CD4-positive, alpha-beta T cell treated with Interleukin-6 at 100 ng/mL for 8 hours (primary cell): ENCODE results near the gene BCAS3.
"Not testable (repeated sequence)": the region's sequence is repeated elsewhere in the genome, so short reads cannot be mapped to it uniquely, and the experiment has no call there.

ENCODE experiments used
- DNase-seq: peaks from one replicate; pipeline ENCODE4 v3.0.0-alpha.2; 2020; ENCODE audit warnings: mixed read lengths, low spot score

BCAS3 gene

DNA sequence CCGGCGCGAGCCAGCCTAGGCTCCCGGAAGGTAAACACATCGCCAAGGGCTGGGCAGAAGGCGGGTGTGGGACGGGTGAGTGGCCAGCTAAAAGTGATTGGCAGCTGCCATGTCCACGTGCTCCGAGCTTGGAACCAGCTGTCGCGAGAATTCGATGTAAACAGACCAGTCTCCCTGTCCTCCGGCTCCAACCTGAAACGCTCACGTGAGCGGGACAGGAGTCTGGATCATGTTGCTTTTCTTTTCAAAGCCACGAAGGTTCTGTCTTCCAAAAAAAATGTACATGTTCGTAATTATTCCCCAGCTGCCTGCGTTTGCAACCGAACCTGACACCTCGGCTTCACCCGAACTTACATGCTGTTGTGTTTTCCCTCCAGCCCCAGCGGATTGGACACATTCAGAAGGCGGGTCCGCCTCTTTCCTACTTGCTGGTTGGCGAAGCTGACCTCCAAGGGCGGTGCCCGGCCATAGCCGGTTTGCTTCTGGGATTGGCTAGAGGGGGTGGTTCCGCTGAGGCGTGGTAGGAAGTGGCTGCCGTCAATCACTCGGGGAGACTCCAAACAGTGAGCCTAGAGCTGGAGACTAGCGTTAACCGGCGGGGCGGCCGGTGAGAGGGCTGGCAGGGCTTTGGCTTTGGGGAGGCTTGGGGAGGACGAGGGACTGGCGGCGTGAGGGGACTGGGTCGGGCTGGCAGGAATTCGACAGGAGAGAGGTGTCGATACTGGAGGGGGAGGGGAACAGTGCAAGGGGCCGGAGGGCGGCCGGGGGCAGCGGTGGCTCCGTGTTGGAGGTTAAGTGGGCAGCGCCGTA, at the start of gene BCAS3:
BCAS3 (plus strand) TSS at position 544 of the 810 bp plus-strand sequence.
- DNase-seq: peak; percentile 97

DNA sequence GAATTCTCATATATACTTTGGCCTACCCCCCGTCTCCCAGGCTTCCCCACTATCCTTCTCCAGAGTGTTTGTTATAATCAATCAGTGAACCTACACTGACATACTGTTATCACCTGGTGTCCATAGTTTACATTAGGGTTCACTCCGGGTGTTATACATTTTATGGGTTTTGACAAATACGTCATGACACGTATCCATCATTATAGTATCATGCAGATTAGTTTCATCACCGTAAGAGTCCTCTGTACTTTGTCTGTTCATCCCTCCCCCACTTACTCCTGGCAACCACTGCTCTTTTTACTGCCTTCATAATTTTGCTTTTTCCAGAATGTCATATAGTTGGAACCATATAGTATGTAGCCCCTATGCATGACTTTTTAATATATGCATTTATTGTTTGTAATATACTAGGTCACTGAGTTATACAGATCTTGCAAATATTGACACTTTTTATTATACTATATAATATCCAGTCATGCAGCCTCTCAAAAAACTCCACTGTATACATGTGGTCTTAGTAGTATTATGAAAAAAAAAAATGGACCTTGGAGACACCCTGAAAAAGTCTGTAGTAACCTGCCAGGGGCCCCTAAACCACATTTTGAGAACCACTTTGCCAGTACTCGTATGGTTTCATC, 49.3 kb upstream of the BCAS3 start:
- no peak for DNase-seq

DNA sequence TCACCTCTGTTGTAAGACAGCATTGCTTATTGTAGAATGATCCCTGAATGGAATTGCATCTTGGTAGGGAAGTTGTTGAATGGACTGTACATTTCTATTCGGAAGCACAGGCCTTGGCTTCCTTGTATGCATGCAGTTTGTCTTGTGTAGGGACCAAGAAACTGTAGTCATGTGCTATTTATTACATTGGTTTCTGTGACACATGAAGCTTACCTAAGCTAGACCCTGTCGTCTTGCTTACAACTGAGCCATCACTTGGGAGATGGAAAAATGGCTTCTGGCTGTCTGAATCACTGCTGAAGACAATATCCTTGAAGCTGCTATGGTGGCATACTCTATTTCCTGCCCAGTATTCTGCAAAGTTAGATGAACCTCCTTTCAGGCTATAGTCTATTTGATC, 48.5 kb upstream of the BCAS3 start:
- DNase-seq: no peak

DNA sequence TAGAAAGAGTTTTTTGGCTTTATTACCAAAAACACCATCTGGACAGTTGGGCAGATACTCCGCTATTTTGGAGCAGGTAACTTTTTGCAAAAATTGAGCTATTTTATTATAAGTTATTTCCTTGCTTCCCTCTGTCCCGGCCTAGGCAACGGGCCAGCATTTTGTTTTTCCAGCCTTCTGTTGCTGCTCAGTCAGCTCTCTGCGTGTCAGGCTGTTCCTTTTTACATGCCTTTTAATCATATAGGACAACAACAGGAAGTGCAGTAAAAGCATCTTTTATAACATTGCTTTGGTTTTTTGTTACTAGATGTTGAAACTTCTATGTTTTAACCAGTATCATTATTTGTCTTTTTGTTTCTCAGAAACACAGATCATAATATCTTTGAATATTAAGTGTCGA, 47.3 kb upstream of the BCAS3 start:
- no peak for DNase-seq

DNA sequence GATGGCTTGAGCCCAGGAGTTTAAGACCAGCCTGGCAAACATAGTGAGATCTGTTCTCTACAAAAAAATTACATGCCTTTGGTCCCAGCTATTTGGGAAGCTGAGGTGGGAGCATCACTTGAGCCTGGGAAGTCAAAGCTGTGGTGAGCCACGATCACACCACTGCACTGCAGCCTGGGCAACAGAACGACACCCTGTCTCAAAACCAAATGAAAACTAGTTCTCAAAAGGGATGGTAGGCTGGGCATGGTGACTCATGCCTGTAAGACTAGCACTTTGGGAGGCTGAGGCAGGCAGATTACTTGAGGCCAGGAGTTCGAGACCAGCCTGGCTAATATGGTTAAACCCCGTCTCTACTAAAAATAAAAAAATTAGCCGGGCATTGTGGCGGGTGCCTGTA, 46.5 kb upstream of the BCAS3 start:
- DNase-seq: no peak

DNA sequence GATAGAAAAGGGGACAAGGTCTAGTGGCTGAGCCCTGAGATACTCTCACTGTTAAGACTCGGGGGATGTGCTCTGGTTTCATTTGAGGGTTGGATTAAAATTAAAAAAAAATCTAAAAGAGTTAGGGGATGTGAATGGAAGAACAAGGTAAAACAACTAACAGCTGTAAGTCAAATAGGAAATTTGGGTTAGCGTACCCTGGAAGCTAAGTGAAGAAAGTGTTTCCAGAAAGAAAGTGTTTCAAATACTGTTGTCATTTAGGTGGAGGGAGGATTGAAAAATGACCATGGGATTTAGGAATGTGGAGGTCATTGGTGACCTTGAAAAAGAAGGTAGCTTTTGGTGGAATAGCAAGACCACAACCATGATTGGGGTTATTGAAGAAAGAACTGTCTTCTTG, 40.0 kb upstream of the BCAS3 start:
- DNase-seq: no peak

DNA sequence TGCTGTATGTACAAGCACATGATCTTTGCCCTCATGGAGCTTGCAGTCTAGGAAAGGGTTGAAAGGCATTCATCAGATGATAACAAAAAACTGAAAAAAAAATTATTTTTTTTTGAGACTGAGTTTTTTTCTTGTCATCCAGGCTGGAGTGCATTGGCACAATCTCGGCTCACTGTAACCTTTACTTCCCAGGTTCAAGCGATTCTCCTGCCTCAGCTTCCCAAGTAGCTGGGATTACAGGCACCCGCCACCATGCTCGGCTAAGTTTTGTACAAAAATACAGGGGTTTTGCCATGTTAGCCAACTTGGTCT, 38.7 kb upstream of the BCAS3 start:
- no peak for DNase-seq

DNA sequence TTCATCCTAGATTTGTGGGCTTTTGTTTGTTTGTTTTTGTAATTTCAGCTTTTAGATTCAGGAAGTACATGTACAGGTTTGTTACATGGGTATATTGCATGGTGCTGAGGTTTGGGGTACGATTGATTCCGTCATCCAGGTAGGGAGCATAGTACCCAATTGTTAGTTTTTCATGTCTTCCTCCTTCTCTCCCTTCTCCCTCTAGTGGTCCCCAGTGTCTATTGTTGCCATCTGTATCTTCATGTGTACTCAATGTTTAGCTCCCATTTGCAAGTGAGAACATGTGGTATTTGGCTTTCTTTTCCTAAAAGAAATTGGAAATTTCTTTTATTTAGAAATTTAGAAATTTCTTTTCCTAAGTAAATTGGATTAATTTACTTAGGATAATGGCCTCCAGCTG, 37.1 kb upstream of the BCAS3 start:
- DNase-seq: no peak

DNA sequence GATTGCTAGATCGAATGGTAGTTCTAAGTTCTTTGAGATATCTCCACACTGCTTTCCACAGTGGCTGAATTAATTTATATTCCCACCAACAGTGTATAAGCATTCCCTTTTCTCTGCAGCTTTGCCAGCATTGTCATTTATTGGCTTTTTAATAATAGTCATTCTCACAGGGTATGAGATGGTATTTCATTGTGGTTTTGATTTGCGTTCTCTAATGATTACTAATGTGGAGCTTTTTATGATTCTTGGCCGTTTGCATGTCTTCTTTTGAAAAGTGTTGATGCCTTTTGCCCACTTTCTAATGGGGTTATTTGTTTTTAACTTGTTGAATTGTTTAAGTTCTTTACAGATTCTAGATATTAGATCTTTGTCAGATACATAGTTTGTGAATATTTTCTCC, 36.5 kb upstream of the BCAS3 start:
- no peak for DNase-seq

DNA sequence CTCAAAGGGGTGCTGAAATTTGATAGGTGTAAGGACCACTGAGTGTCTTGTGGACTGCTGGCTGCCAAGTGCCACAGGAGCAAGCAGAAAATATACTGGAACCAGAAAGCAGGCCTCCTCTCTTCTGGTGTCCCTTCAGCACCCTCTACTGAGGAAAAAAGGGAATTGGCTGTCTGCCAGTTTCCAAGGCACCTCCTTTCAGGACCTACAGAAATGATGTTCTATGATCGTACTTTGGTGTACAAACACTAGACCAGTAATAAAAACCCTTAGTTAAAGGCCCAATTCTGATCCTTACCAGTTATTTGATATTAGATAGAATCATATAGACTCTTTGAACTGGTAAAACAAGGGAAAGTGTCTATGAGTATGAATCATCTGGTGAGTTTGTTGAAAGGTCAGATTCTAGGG, 35.8 kb upstream of the BCAS3 start:
- peak; percentile 48 for DNase-seq

DNA sequence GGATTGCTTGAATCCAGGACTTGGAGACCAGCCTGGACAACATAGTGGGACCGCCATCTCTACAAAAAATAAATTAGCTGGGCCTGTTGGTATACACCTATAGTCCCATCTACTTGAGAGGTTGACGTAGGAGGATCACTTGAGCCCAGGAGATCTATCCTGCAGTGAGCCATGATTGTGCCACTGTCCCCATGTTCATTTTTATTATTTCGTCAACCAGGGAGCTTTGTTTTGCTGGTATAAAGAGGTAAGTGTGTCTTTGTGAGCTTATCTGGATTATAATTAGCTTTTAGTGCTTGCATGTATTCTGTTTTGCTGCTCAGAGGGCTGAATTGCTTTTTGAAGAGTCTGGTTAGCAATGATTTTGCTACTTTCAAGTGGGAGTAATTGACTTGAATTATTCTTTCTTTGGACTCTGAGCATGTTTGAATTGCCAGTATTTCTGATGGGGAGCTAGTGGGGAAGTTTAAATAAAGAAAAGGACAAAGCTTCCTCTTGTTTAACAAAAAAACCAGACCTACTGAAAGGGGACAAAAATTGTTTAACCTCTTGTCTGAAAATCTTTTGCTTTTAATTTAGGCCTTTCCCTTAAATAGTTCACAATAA, 31.6 kb upstream of the BCAS3 start:
- DNase-seq: no peak

DNA sequence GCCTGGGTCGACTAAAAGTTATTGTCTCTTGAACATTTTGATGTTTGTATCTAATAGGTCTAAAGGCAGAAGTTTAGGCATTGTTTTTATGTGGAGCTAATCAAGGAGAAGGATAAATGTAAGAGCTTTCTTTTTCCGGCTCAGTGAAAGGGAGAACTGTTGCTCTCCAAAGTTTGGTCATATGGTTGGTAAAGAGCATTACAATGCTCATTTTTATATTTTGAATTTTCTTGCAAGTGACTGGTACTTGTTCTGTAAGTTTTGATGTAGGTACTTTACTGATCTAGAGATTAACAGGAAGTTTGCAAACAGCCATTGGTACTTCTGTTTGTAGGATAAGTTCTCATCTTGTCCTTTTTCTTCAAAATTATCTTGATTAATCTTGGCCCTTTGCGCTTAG, 30.9 kb upstream of the BCAS3 start:
- DNase-seq: no peak

DNA sequence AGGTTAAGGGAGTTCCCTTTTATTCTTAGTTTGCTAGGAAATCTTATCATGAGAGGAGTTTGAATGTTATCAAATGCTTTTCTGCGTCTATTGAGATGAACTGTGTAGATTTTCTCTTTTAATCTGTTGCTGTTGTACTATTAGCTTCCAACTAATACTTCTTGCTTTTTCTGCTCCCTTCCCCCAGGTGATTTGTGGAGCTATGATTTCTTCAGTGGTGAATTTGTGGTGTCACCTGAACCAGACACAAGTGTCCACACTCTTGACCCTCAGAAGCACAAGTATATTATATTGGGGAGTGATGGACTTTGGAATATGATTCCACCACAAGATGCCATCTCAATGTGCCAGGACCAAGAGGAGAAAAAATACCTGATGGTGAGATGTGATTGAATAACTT, 29.9 kb upstream of the BCAS3 start:
- DNase-seq: no peak

DNA sequence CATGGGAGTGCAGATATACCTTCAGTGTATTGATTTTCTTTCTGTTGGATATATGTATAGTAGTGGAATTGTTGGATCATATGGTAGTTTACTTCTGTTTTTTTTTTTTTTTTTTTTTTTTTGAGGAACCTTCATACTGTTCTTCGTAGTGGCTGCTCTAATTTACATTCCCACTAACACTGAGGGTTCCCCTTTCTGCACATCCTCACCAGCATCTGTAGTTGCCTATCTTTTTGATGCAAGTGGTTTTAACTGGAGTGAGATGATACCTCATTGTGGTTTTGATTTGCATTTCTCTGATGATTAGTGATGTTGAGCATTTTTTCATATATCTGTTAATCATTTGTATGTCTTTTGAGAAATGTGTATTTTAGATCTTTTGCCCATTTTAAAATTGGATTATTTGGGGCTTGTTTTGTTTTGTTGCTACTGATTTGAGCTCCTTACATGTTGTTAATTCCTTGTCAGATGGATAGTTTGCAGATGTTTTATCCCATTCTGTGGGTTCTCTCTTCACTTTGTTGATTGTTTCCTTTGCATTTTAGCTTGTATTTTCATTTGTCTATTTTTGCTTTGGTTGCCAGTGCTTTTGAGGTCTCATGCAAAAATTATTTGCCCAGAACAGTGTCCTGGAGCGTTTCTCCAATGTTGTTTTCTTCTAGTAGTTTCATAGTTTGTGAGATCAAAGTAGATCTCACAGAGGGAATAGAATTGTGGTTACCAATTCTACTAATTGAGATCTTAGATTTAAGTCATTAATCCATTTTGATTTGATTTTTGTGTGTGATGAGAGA, 25.0 kb upstream of the BCAS3 start:
- DNase-seq: no peak

DNA sequence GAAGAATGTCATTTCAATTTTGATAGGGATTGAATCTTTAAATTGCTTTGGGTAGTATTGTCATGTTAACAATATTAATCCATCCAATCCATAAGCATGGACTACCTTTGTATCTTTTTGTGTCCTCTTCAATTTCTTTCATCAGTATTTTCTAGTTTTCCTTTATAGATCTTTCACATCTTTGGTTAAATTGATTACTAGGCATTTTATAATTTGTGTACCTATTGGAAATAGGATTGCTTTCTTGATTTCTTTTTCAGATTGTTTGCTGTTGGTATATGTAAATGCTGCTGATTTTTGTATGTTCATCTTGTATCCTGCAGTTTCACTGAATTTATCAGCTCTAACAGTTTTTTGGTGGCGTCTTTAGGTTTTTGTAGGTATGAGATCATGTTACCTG, 24.1 kb upstream of the BCAS3 start:
- DNase-seq: no peak

DNA sequence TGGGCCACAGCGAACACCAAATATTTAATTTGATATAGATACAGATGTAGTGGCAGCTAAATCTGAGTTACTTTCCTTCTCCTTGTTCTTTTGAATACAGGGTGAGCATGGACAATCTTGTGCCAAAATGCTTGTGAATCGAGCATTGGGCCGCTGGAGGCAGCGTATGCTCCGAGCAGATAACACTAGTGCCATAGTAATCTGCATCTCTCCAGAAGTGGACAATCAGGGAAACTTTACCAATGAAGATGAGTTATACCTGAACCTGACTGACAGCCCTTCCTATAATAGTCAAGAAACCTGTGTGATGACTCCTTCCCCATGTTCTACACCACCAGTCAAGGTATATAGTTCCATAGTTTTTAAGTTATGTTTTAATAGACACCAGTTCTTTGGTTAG, 21.2 kb upstream of the BCAS3 start:
- no peak for DNase-seq

DNA sequence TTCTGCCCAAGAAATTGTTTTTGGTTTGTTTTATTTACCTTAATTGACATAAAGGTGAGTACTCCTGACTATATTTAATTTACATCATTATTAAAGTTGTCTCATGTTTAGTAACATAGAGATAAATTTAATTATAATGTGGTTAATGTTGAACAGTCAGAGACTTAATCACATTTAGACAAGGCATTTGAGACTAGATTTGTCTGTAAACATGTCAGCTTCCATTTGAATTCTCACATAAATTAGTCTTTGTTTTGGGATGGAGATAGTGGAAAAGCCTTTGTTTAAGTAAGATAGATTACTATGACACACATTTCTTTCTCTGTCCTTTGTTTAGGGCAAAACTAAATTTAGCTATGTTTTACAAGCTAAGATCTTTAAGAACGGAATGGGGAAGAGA, 18.5 kb upstream of the BCAS3 start:
- no peak for DNase-seq

DNA sequence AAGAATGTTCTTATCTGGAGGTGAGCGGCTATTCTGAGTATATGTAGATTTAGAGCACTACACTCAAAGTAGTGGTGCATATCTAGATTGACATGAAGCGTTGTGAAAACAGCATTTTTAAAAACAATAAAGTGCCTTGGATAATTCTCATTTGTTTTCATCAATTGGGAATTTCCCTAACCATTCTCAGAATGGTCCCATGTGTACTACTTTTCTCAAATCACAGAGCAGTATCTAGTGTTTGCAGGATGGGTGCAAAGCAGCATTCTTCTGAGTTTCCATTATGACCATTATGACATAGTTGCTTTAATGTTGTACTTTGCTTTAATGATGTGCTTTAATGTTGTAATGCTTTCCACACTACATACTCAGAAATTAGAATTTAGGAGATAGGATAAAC, 16.2 kb upstream of the BCAS3 start:
- no peak for DNase-seq

DNA sequence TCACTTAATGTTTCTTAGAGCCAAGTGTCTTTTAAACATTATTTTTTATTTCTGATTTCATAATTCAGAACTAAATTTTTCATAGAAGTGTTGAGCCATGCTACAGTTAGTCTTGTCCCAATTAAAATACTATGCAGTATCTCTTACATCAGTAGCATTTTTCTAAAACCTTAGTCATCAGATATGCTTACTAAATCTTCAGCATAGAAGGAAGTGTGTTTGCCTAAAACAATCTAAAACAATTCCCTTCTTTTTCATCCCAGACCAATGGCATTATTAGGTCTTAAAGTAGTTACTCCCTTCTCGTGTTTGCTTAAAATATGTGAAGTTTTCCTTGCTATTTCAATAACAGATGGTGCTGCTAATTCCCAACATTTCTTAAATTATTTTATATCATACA, 13.6 kb upstream of the BCAS3 start:
- DNase-seq: no peak

DNA sequence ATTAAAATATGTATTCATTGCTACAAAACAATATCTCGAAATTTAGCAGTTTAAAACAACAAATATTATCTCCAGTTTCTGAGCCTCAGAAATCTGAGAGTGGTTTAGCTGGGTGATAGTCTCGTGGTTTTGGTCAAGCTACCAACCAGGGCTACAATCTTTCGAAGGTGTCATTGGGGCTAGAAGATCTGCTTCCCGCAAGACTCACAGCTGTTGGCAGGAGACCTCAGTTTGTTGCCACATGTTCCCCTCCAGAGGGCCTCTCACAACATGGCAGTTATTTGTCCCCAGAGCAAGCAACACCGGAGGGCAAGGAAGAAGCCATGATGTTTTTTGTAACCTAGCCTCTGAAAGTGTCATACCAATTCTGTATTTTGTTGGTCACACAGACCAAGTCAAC, 12.0 kb upstream of the BCAS3 start:
- no peak for DNase-seq

DNA sequence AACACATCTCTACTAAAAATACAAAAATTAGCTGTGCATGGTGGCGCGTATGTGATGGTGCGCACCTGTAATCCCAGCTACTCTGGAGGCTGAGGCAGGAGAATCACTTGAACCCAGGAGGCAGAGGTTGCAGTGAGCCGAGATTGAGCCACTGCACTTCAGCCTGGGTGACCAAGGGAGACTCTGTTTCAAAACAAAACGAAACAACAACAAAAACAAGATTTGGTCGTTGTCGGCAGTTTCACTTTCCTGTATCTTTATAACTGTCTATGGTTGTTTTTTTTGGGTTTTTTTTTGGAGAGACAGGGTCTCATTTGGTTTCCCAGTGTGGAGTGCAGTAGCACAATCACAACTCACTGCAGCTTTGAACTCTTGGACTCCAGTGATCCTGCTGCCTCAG, 8.9 kb upstream of the BCAS3 start:
- DNase-seq: not testable (repeated sequence)

DNA sequence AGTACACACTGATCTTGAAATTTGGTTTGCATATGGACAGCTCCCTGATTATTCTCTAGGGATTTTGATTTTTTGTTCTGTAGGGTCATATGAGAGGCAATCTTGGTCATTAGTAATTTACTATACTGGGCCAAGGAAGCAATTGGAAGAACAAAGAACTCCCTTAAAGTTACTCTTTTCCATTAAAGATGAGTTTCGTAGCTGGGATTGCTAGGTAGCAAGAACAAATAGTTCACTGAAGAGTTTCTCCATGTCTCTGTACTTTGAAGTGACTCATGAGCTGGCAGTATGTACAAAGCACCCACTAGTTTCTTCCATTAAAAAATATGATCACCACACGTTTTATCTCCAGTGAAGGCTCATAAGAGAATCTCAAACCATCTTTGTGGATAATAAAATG, 6.2 kb upstream of the BCAS3 start:
- no peak for DNase-seq

DNA sequence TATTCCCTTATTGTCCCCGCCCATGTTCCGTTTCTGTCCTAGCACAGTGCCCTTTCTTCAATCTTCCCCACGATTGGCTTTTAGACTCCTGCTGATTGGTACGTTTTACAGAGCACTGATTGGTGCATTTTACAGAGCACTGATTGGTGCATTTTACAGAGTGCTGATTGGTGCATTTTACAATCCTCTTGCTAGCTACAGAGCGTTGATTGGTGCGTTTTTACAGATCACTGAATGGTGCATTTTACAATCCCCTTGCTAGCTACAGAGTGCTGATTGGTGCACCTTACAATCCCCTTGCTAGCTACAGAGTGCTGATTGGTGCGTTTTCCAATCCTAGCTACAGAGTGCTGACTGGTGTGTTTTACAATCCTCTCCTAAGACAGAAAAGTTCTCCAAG, 3.0 kb upstream of the BCAS3 start:
- not testable (repeated sequence) for DNase-seq
